K562 (cell line): ENCODE measurements around the gene SCT. TPM values are rescaled to one million over a fixed set of nuclear protein-coding genes. Genes with fewer than 3 reads are reported as not detected.

Experiments
- ATAC-seq: fragments of 200-7000 bp; cut with Tn5 transposase; 3 replicates; pipeline ENCODE4 v1.9.1; 2020; ENCODE audit warnings: moderate library complexity
- BruUV-seq: library from RNA; stranded (reverse); fragments of 400-500 nt; replicated peaks from 2 replicates; lab custom pipeline; 2021; lab: Mats Ljungman, UMichigan
- CTCF ChIA-PET: fragments of 300-600 bp; formaldehyde crosslinking; extraction: SDS; loops from one replicate; lab custom pipeline; 2021; ENCODE audit warnings: low intra/inter-chr PET ratio; lab: Yijun Ruan, JAX
- POLR2A ChIA-PET: fragments of 300-600, 350-650 bp; sonication (Branson Sonifier 250); formaldehyde crosslinking; extraction: SDS; loops from one replicate; lab custom pipeline; 2021; ENCODE audit warnings: antibody characterized with exemption, inconsistent platforms; lab: Yijun Ruan, JAX
- DNase-seq, 4 experiments: peaks; one replicate each; pipeline versions ENCODE4 v3.0.0 to v3.0.0-alpha.2; 2011 to 2018; ENCODE audit warnings: low spot score in 3 of 4, mixed read lengths in 3 of 4; ENCODE audit errors: extremely low read depth in 1 of 4
- FAIRE-seq: peaks from 2 replicates; lab custom pipeline; 2011; peaks lifted over from hg19 to GRCh38; lab: Jason Lieb, UNC
- H2AFZ ChIP-seq: 2 replicates; pipeline ENCODE4 v1.6.0; 2011; ENCODE audit warnings: low read depth, low read length, control low read depth, inconsistent platforms
- H3K27ac ChIP-seq: fragments of 200-600 bp; 3 replicates; pipeline ENCODE4 v1.8.0; 2011; ENCODE audit warnings: low read depth, mild to moderate bottlenecking, control low read depth, inconsistent platforms, low read length, moderate library complexity, mixed read lengths; ENCODE audit errors: extremely low read depth
- H3K27me3 ChIP-seq, 2 experiments: fragments of 300-600 bp in 1 of 2; 2 replicates in 1 of 2; 3 replicates in 1 of 2; pipeline versions ENCODE4 v1.6.0 to v1.8.0; 2011; ENCODE audit warnings: inconsistent platforms in 2 of 2, low read length in 2 of 2, mild to moderate bottlenecking in 1 of 2, mixed read lengths in 1 of 2, moderate library complexity in 1 of 2; ENCODE audit not compliant: control insufficient read depth in 2 of 2, insufficient read depth in 2 of 2
- H3K36me3 ChIP-seq: fragments of 300-600 bp; 3 replicates; pipeline ENCODE4 v1.8.0; 2011; ENCODE audit warnings: mild to moderate bottlenecking, low read length, inconsistent platforms; ENCODE audit not compliant: control insufficient read depth, insufficient read depth
- H3K4me1 ChIP-seq, 2 experiments: fragments of 200-600 bp in 1 of 2; replicated peaks in 1 of 2; 2 replicates in 1 of 2; 3 replicates in 1 of 2; pipeline versions ENCODE4 v1.5.1 to v1.8.0; 2011; ENCODE audit warnings: inconsistent platforms in 2 of 2, low read length in 2 of 2, mild to moderate bottlenecking in 1 of 2, mixed read lengths in 1 of 2, moderate library complexity in 1 of 2; ENCODE audit not compliant: control insufficient read depth in 2 of 2, insufficient read depth in 2 of 2
- H3K4me2 ChIP-seq: 2 replicates; pipeline ENCODE4 v1.6.1; 2011; ENCODE audit warnings: low read length, control low read depth, inconsistent platforms, mixed read lengths; ENCODE audit not compliant: insufficient read depth
- H3K4me3 ChIP-seq: fragments of 200-600 bp; sonication (generic), shearing (Covaris generic); 2 replicates; pipeline ENCODE4 v1.5.1; 2016; ENCODE audit warnings: control low read depth, inconsistent platforms
- H3K79me2 ChIP-seq: fragments of 200-600 bp; 3 replicates; pipeline ENCODE4 v1.8.0; 2011; ENCODE audit warnings: low read length, inconsistent platforms; ENCODE audit not compliant: control insufficient read depth, insufficient read depth
- H3K9ac ChIP-seq, 2 experiments: 2 replicates each; pipeline versions ENCODE4 v1.6.0 to v1.6.1; 2011; ENCODE audit warnings: low read depth in 2 of 2, low read length in 2 of 2, control low read depth in 1 of 2, inconsistent platforms in 1 of 2, mild to moderate bottlenecking in 1 of 2, mixed read lengths in 1 of 2; ENCODE audit not compliant: insufficient read depth in 1 of 2
- H3K9me1 ChIP-seq: one replicate; pipeline ENCODE4 v1.6.0; 2011; ENCODE audit warnings: inconsistent platforms, mild to moderate bottlenecking, low read length, moderate library complexity; ENCODE audit not compliant: control insufficient read depth, insufficient read depth
- H3K9me3 ChIP-seq: replicated peaks from 2 replicates; pipeline ENCODE4 v1.5.1; 2011; ENCODE audit warnings: low read depth, low read length, inconsistent platforms; ENCODE audit not compliant: control insufficient read depth, insufficient read depth
- H4K20me1 ChIP-seq: replicated peaks from 2 replicates; pipeline ENCODE4 v1.6.1; 2011; ENCODE audit warnings: low read length, inconsistent platforms, mixed read lengths; ENCODE audit not compliant: control insufficient read depth, insufficient read depth
- PCBP1 ChIP-seq: fragments of 200-400 bp; formaldehyde crosslinking; IDR thresholded peaks from 2 replicates; pipeline ENCODE4 v1.6.1; 2018; ENCODE audit warnings: mild to moderate bottlenecking, low read depth, low read length; ENCODE audit not compliant: poor library complexity, severe bottlenecking
- PHB ChIP-seq: fragments of 250-450 bp; sonication (Bioruptor Pico); IDR thresholded peaks from 2 replicates; pipeline ENCODE4 v1.5.0; 2021
- POLR2G ChIP-seq: fragments of 200-400 bp; formaldehyde crosslinking; IDR thresholded peaks from 2 replicates; pipeline ENCODE4 v1.6.1; 2017; ENCODE audit warnings: low read depth, mild to moderate bottlenecking, antibody characterized with exemption, low read length, moderate library complexity
- SLC30A9 ChIP-seq: fragments of 250-450 bp; sonication (Bioruptor Pico); IDR thresholded peaks from 2 replicates; pipeline ENCODE4 v1.8.0; 2022; ENCODE audit warnings: mild to moderate bottlenecking, moderate library complexity
- whole genome bisulfite sequencing: fragments of 100-300 bp; shearing (Covaris generic); methylation state at CpG from one replicate; pipeline ENCODE4 v1.1.6; 2016; ENCODE audit warnings: low coverage, mixed read lengths; ENCODE audit not compliant: insufficient coverage; ENCODE audit errors: missing lambda C conversion rate; 5-methylcytosine and 5-hydroxymethylcytosine counted together
- in situ Hi-C: fragments of 300-500 bp; cut with MboI; formaldehyde crosslinking; loops from 4 replicates; pipeline ENCODE4 v1.15.0; 2018; ENCODE audit warnings: inconsistent platforms, mixed read lengths
- intact Hi-C: fragments of 100-400 bp; cut with micrococcal nuclease; formaldehyde crosslinking; loops from 2 replicates; pipeline ENCODE4 v1.14.2; 2022
- polyA plus RNA-seq, 8 experiments: library from polyadenylated mRNA; depleted of rRNA in 4 of 8; stranded (reverse) in 5 of 8; unstranded in 3 of 8; fragments of >200 nt; fragmentation: Nextera tagmentation in 2 of 8; fragmentation: Illumina TruSeq in 1 of 8; extraction: Ambion mirVana in 2 of 8; extraction: Trizol in 1 of 8; gene quantifications; 2 replicates each; pipeline versions ENCODE4 v1.2.1 to v1.2.3, GENCODE V29; 2011 to 2014; ENCODE audit warnings: inconsistent platforms in 1 of 8, missing spikeins in 1 of 8
- total RNA-seq, 7 experiments: library from RNA; depleted of rRNA in 6 of 7; stranded (reverse); fragments of >200 nt in 6 of 7; fragmentation: Illumina TruSeq in 2 of 7; extraction: Trizol in 2 of 7; gene quantifications; 2 replicates each; pipeline versions ENCODE4 v1.2.1 to v1.2.3, GENCODE V29; 2011 to 2021; ENCODE audit warnings: low replicate concordance in 1 of 7

The SCT gene
- total and polyA plus RNA-seq, 9 of the 15 experiments (the other 6 are each of a cell fraction or from before 2014, with no cell fraction given): not detected

- Histone ChIP-seq H3K27ac (no peak overlapping the region), H3K4me3 (no peak overlapping the region), H3K36me3 (peaks cover 64% of the 10 kb centered on the region; the same call in 2 of the 3 replicates)
- no peak for DNase-seq
- POLR2A ChIA-PET: interaction anchor here (0.7 kb wide), 1 partner anchor 194 kb away, joined by 3 read pairs; no protein-coding TSS in a partner anchor
- FAIRE-seq: no peak
- CTCF ChIA-PET: no interaction called here
- in situ Hi-C loops: no loop called here
- TF ChIP-seq SLC30A9 (CRISPR knock-in tag) (no peak), PHB (no peak), POLR2G (peak; percentile 12), PCBP1 (peak; percentile 58)
- TF ChIP-seq, all 486 proteins: peak for 2
- H3K9ac ChIP-seq: no peak overlapping the region
- H3K4me2 ChIP-seq: no peak overlapping the region
- H3K9me3 ChIP-seq: no peaks in the 10 kb centered on the region
- BruUV-seq: no TSS peak
- no peak overlapping the region for H2AFZ ChIP-seq
- peaks cover 10% of the 10 kb centered on the region; the same call in 1 of the 2 replicates for H4K20me1 ChIP-seq
- intact Hi-C loops: loop anchor here (10.0 kb wide), 1 partner anchor 63 kb away; no protein-coding TSS in a partner anchor
- ATAC-seq: no peak
- H3K9me1 ChIP-seq: peaks cover 6% of the 10 kb centered on the region
- H3K4me1 ChIP-seq: peaks cover 8 to 83% of the 10 kb centered on the region in 2 experiments
- H3K79me2 ChIP-seq: peaks cover 9% of the 10 kb centered on the region; the same call in 1 of the 3 replicates
- no peaks in the 10 kb centered on the region for H3K27me3 ChIP-seq
- 92% methylated on average over 5 of the region's 57 CpGs for WGBS
These were observed 9.6 kb downstream of the SCT start for GRCh38 chr11:617199-617911.
